ENCODE data around the gene PODN.

PODN gene

DNA sequence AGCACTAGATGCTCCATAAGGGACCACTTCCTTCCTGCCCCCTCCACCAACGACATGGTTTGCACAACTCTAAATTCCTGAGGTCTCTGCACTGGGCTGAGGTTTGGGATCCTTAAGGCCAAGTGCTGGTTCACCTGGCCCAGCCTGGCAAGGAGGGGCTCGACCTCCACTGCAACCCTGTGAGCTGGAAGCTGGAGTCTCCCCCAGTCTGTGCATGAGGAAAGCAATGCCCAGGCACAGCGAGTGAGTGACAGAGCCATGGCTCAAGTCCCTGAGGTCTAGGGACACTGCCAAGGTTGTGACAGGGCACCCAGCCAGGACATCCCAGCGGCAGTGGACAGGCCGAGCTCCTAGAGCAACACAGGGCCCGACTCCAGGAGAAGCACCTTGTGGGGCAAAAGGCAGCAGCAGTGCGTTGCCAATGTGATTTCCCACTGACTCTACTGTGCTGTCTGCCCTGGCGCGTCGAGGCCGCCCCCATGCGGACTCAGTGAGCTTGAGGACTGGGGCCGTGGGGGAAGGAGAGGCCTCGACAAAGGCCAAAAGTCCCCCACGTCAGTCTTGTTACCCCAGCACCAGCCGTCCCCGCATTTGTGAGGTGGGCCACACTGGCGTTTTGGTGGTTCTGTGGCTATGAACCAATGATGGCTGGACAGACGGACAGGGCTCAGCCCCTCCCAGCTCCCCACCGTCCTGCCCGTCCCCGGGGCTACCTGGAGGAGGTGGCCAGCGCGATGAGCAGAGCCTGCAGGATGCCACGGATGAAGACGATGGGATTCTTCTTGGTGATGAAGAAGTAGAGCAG is 30.0 kb downstream of the PODN start:
- H3K4me1 ChIP-seq (ENCODE audit: insufficient read depth, low read length), result no peaks in the 10 kb centered on the region
- no peaks in the 10 kb centered on the region for H3K36me3 ChIP-seq (ENCODE audit: insufficient read depth, low read length)
- no peak overlapping the region for H2AFZ ChIP-seq (ENCODE audit: low read depth, low read length)
- H3K4me3 ChIP-seq (ENCODE audit: low read depth in 1 of 2, low read length in 2 of 2), result no peak overlapping the region
- no peaks in the 10 kb centered on the region; the same call in 1 of the 2 replicates for H4K20me1 ChIP-seq (ENCODE audit: insufficient read depth, low read length)
- ATAC-seq (ENCODE audit: insufficient read depth, low read depth) (0 out of 3 replicates have a peak, but pooled peaks have one; percentile 35), DNase-seq (no peak)
- H3K79me2 ChIP-seq (ENCODE audit: insufficient read depth, low read length), result no peaks in the 10 kb centered on the region
- H3K9me3 ChIP-seq (ENCODE audit: insufficient read depth, low read length, severe bottlenecking), result peaks cover 12% of the 10 kb centered on the region
- no peak overlapping the region for H3K9ac ChIP-seq (ENCODE audit: low read depth, low read length)
- no peak overlapping the region for H3K27ac ChIP-seq (ENCODE audit: low read length)
- no peak overlapping the region for H3K4me2 ChIP-seq (ENCODE audit: insufficient read depth, low read length)
- TF ChIP-seq EZH2 (IDR thresholded peaks at IDR 0.05; ENCODE audit: borderline replicate concordance, low read depth, low read length, severe bottlenecking), result no peak
- TF ChIP-seq CTCF (IDR thresholded peaks at IDR 0.05; ENCODE audit: borderline replicate concordance, extremely low read depth, low read length, poor library complexity, severe bottlenecking), result no peak
- H3K27me3 ChIP-seq (ENCODE audit: insufficient read depth, low read length, poor library complexity), result no peaks in the 10 kb centered on the region

DNA sequence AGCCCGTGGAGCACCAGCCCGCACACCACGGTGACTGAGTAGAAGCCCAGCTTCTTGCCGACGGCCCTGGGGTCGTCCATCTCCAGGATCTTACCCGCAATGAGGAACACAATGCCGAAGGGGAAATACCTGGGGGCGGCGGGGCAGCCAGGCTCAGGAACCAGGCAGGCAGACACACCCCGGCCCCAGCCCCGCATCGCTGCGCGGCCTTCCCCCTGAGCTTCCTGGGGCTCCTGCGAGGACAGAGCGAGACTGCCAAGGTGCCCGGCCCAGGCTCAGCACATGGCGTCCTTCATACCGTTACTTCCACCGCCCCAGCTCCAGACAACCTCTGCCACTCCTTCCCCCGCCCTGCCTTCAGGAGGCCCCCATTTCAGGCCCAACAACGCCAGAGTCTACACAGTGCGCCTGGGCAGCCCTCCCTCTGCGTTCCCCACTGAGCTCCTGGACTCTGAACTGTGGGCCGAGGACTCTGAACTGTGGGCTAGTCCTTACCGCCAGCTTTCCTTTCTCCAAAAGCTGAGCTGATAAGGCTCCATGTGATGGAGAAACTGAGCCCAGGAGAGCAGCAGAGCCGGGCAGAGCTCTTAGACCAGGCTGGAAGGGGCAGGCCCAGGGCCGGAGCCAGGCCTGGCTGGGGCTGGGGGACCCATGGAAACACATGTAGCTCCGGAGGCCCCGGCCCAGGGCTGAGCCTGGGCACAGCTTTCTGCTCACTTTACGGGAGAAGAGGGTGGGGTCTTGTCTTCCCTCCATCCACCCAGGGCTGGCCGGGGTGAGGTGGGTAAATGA is 30.8 kb downstream of the PODN start:
- no peaks in the 10 kb centered on the region; the same call in 1 of the 2 replicates for H4K20me1 ChIP-seq (ENCODE audit: insufficient read depth, low read length)
- peaks cover 20% of the 10 kb centered on the region for H3K9me3 ChIP-seq (ENCODE audit: insufficient read depth, low read length, severe bottlenecking)
- no peak overlapping the region for H2AFZ ChIP-seq (ENCODE audit: low read depth, low read length)
- H3K27me3 ChIP-seq (ENCODE audit: insufficient read depth, low read length, poor library complexity), result no peaks in the 10 kb centered on the region
- DNase-seq, result no peak
- H3K4me2 ChIP-seq (ENCODE audit: insufficient read depth, low read length), result no peak overlapping the region
- no peak overlapping the region for H3K9ac ChIP-seq (ENCODE audit: low read depth, low read length)
- H3K79me2 ChIP-seq (ENCODE audit: insufficient read depth, low read length), result no peaks in the 10 kb centered on the region
- no peaks in the 10 kb centered on the region for H3K36me3 ChIP-seq (ENCODE audit: insufficient read depth, low read length)
- H3K4me3 ChIP-seq (ENCODE audit: low read depth in 1 of 2, low read length in 2 of 2), result no peak overlapping the region
- no peak for ATAC-seq (ENCODE audit: insufficient read depth, low read depth)
- no peaks in the 10 kb centered on the region for H3K4me1 ChIP-seq (ENCODE audit: insufficient read depth, low read length)
- H3K27ac ChIP-seq (ENCODE audit: low read length), result no peak overlapping the region
- TF ChIP-seq CTCF (IDR thresholded peaks at IDR 0.05; ENCODE audit: borderline replicate concordance, extremely low read depth, low read length, poor library complexity, severe bottlenecking) (no peak), EZH2 (IDR thresholded peaks at IDR 0.05; ENCODE audit: borderline replicate concordance, low read depth, low read length, severe bottlenecking) (no peak)

DNA sequence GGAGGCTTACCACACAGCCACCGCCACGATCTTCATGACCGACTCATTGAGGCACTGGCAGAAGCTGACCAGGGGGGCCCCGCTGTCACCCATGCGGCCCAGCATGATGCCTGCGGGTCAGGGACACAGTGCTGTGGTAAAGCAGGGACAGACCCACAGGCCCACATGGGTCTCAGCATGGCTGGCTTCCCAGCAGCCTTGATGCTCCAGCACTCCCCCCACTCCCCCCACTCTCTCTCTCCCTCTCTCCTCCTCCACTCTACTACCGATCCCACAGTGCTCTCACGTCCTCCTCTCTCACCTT is 31.4 kb downstream of the PODN start:
- Histone ChIP-seq H4K20me1 (ENCODE audit: insufficient read depth, low read length) (no peaks in the 10 kb centered on the region; the same call in 1 of the 2 replicates), H3K9me3 (ENCODE audit: insufficient read depth, low read length, severe bottlenecking) (peaks cover 26% of the 10 kb centered on the region), H2AFZ (ENCODE audit: low read depth, low read length) (no peak overlapping the region), H3K27me3 (ENCODE audit: insufficient read depth, low read length, poor library complexity) (no peaks in the 10 kb centered on the region), H3K79me2 (ENCODE audit: insufficient read depth, low read length) (no peaks in the 10 kb centered on the region), H3K27ac (ENCODE audit: low read length) (no peak overlapping the region), H3K4me3 (ENCODE audit: low read depth in 1 of 2, low read length in 2 of 2) (no peak overlapping the region), H3K4me1 (ENCODE audit: insufficient read depth, low read length) (no peaks in the 10 kb centered on the region), H3K9ac (ENCODE audit: low read depth, low read length) (no peak overlapping the region), H3K36me3 (ENCODE audit: insufficient read depth, low read length) (no peaks in the 10 kb centered on the region), H3K4me2 (ENCODE audit: insufficient read depth, low read length) (no peak overlapping the region)
- no peak for TF ChIP-seq CTCF (IDR thresholded peaks at IDR 0.05; ENCODE audit: borderline replicate concordance, extremely low read depth, low read length, poor library complexity, severe bottlenecking)
- no peak for TF ChIP-seq EZH2 (IDR thresholded peaks at IDR 0.05; ENCODE audit: borderline replicate concordance, low read depth, low read length, severe bottlenecking)
- DNase-seq (no peak), ATAC-seq (ENCODE audit: insufficient read depth, low read depth) (no peak)
